Measurements from ENCODE around the gene PPP2R5D. TPM values are rescaled to one million over a fixed set of nuclear protein-coding genes. Genes with fewer than 3 reads are reported as not detected.
"Not testable (repeated sequence)": the region's sequence is repeated elsewhere in the genome, so short reads cannot be mapped to it uniquely, and the experiment has no call there.

PPP2R5D gene
- total RNA-seq, 1 donor = 47.5 TPM

GRCh38 chr6:43040542-43041257, 56.3 kb downstream of the PPP2R5D start:
- H3K4me3 ChIP-seq (ENCODE audit: low read depth, low read length) = no peak overlapping the region
- no peak for DNase-seq (ENCODE audit: low read depth)
- no peak for TF ChIP-seq CTCF (IDR thresholded peaks at IDR 0.05; ENCODE audit: insufficient read depth, low read depth, low read length)

- not testable (repeated sequence) for DNase-seq (ENCODE audit: low read depth); H3K4me3 ChIP-seq (ENCODE audit: low read depth, low read length)
These were observed 57.1 kb downstream of the PPP2R5D start for GRCh38 chr6:43041475-43041874.

GRCh38 chr6:43043310-43043709, 58.9 kb downstream of the PPP2R5D start:
- no peak for DNase-seq (ENCODE audit: low read depth)
- no peak for TF ChIP-seq CTCF (IDR thresholded peaks at IDR 0.05; ENCODE audit: insufficient read depth, low read depth, low read length)
- no peak overlapping the region for H3K4me3 ChIP-seq (ENCODE audit: low read depth, low read length)

- DNase-seq (ENCODE audit: low read depth) = no peak
- H3K4me3 ChIP-seq (ENCODE audit: low read depth, low read length) = no peak overlapping the region
- no peak for TF ChIP-seq CTCF (IDR thresholded peaks at IDR 0.05; ENCODE audit: insufficient read depth, low read depth, low read length)
These were observed 61.1 kb downstream of the PPP2R5D start for GRCh38 chr6:43045371-43045930.

- DNase-seq (ENCODE audit: low read depth) = no peak
- no peak for TF ChIP-seq CTCF (IDR thresholded peaks at IDR 0.05; ENCODE audit: insufficient read depth, low read depth, low read length)
- no peak overlapping the region for H3K4me3 ChIP-seq (ENCODE audit: low read depth, low read length)
These were observed 63.6 kb downstream of the PPP2R5D start for GRCh38 chr6:43047998-43048397.

GRCh38 chr6:43050981-43051380, 66.6 kb downstream of the PPP2R5D start:
- H3K4me3 ChIP-seq (ENCODE audit: low read depth, low read length) = no peak overlapping the region
- TF ChIP-seq CTCF (IDR thresholded peaks at IDR 0.05; ENCODE audit: insufficient read depth, low read depth, low read length) = no peak
- DNase-seq (ENCODE audit: low read depth) = no peak

GRCh38 chr6:43052225-43052841, 68.0 kb downstream of the PPP2R5D start:
- TF ChIP-seq CTCF (IDR thresholded peaks at IDR 0.05; ENCODE audit: insufficient read depth, low read depth, low read length) = no peak
- H3K4me3 ChIP-seq (ENCODE audit: low read depth, low read length) = peak overlapping the region; percentile 93
- DNase-seq (ENCODE audit: low read depth) = no peak

All from fibroblast of villous mesenchyme (primary cell).